Endothelial cell of umbilical vein (primary cell): ENCODE results near the gene GRM8. TPM values are rescaled to one million over a fixed set of nuclear protein-coding genes. Genes with fewer than 3 reads are reported as not detected.

Experiments
- BruUV-seq: library from RNA; stranded (reverse); fragments of 400-500 nt; replicated peaks from 2 replicates; lab custom pipeline; 2021; lab: Mats Ljungman, UMichigan
- CTCF ChIA-PET: fragments of 300-600, 350-600 bp; sonication (Branson Sonifier 250); formaldehyde crosslinking; loops from one replicate; lab custom pipeline; 2021; ENCODE audit warnings: antibody characterized with exemption, inconsistent platforms; lab: Charles Lee
- POLR2A ChIA-PET: fragments of 300-600, 350-600 bp; sonication (Branson Sonifier 250); formaldehyde crosslinking; loops from one replicate; lab custom pipeline; 2021; ENCODE audit warnings: antibody characterized with exemption, inconsistent platforms; lab: Charles Lee
- DNase-seq: peaks from one replicate; pipeline ENCODE4 v3.0.0-alpha.2; 2011; ENCODE audit warnings: low read depth, low spot score
- FAIRE-seq: peaks from 2 replicates; lab custom pipeline; 2011; peaks lifted over from hg19 to GRCh38; lab: Jason Lieb, UNC
- H2AFZ ChIP-seq: 2 replicates; pipeline ENCODE4 v1.6.0; 2012; ENCODE audit warnings: low read depth, low read length, control low read depth, inconsistent platforms
- H3K27ac ChIP-seq: 2 replicates; pipeline ENCODE4 v1.5.1; 2011; ENCODE audit warnings: low read depth, mild to moderate bottlenecking, control low read depth, low read length, moderate library complexity; ENCODE audit not compliant: insufficient read depth
- H3K27me3 ChIP-seq, 2 experiments: 2 replicates each; pipeline versions ENCODE4 v1.6.0 to v1.6.1; 2011; ENCODE audit warnings: low read length in 2 of 2, mixed read lengths in 1 of 2; ENCODE audit not compliant: control insufficient read depth in 2 of 2, insufficient read depth in 2 of 2
- H3K36me3 ChIP-seq, 2 experiments: 2 replicates in 1 of 2; 3 replicates in 1 of 2; pipeline ENCODE4 v1.5.1; 2011; ENCODE audit warnings: low read length in 2 of 2, mild to moderate bottlenecking in 1 of 2, moderate library complexity in 1 of 2; ENCODE audit not compliant: control insufficient read depth in 2 of 2, insufficient read depth in 2 of 2; ENCODE audit errors: extremely low read depth in 1 of 2
- H3K4me1 ChIP-seq: 3 replicates; pipeline ENCODE4 v1.5.1; 2011; ENCODE audit warnings: mild to moderate bottlenecking, low read length; ENCODE audit not compliant: control insufficient read depth, insufficient read depth; ENCODE audit errors: extremely low read depth
- H3K4me2 ChIP-seq: 2 replicates; pipeline ENCODE4 v1.6.1; 2011; ENCODE audit warnings: low read length, control low read depth, mixed read lengths; ENCODE audit not compliant: insufficient read depth
- H3K4me3 ChIP-seq, 3 experiments: fragments of 200-600 bp in 1 of 3; sonication (generic), shearing (Covaris generic) in 1 of 3; replicated peaks in 1 of 3; 2 replicates each; pipeline ENCODE4 v1.5.1; 2011 to 2016; ENCODE audit warnings: control low read depth in 3 of 3, low read length in 3 of 3, mild to moderate bottlenecking in 2 of 3, inconsistent platforms in 1 of 3, low read depth in 1 of 3, moderate library complexity in 1 of 3; ENCODE audit not compliant: insufficient read depth in 1 of 3
- H3K79me2 ChIP-seq: 2 replicates; pipeline ENCODE4 v1.6.0; 2012; ENCODE audit warnings: low read length, inconsistent platforms; ENCODE audit not compliant: control insufficient read depth, insufficient read depth
- H3K9ac ChIP-seq: replicated peaks from 2 replicates; pipeline ENCODE3; 2011; ENCODE audit warnings: low read length, control low read depth; ENCODE audit not compliant: insufficient read depth; ENCODE audit errors: extremely low read depth
- H3K9me1 ChIP-seq: replicated peaks from 3 replicates; pipeline ENCODE4 v1.6.0; 2011; ENCODE audit warnings: mild to moderate bottlenecking, low read length; ENCODE audit not compliant: control insufficient read depth, insufficient read depth; ENCODE audit errors: extremely low read depth
- H3K9me3 ChIP-seq: replicated peaks from 2 replicates; pipeline ENCODE4 v1.5.1; 2012; ENCODE audit warnings: low read length, inconsistent platforms; ENCODE audit not compliant: control insufficient read depth, insufficient read depth
- H4K20me1 ChIP-seq: replicated peaks from 2 replicates; pipeline ENCODE3; 2011; ENCODE audit warnings: mild to moderate bottlenecking, low read length; ENCODE audit not compliant: control insufficient read depth, insufficient read depth; ENCODE audit errors: extremely low read depth
- EZH2 ChIP-seq: IDR thresholded peaks from 2 replicates; pipeline ENCODE4 v1.6.1; 2012; ENCODE audit warnings: borderline replicate concordance, low read depth, mild to moderate bottlenecking, moderate library complexity, low read length, inconsistent platforms; ENCODE audit not compliant: severe bottlenecking
- JUN ChIP-seq: IDR thresholded peaks from 2 replicates; pipeline ENCODE4 v1.6.1; 2011; ENCODE audit warnings: borderline replicate concordance, low read depth; ENCODE audit not compliant: insufficient read length, insufficient read depth
- POLR2A ChIP-seq: IDR thresholded peaks from 2 replicates; pipeline ENCODE4 v1.6.1; 2012; ENCODE audit warnings: low read depth, mild to moderate bottlenecking, control low read depth, low read length
- dilution Hi-C: fragments of 300-500 bp; cut with MboI; formaldehyde crosslinking; loops from one replicate; pipeline ENCODE4 v1.15.0; 2019; ENCODE audit warnings: low sequenced_read_pairs; ENCODE audit not compliant: extremely low pct_ligation_motif_present
- intact Hi-C: fragments of 100-400 bp; cut with micrococcal nuclease; formaldehyde crosslinking; loops from one replicate; pipeline ENCODE4 v1.10.0; 2022
- polyA plus RNA-seq, 4 experiments: library from polyadenylated mRNA; depleted of rRNA in 3 of 4; stranded (reverse) in 3 of 4; unstranded in 1 of 4; fragments of >200 nt; gene quantifications; 2 replicates each; pipeline versions ENCODE4 v1.2.1 to v1.2.3, GENCODE V29; 2011 to 2012; ENCODE audit warnings: missing spikeins in 1 of 4
- total RNA-seq: library from RNA; stranded (reverse); gene quantifications from 2 replicates; pipeline ENCODE4 v1.2.3, GENCODE V29; 2021
- TF ChIP-seq, protein P1 (sequence below), 2 donors: IDR thresholded peaks; 1 replicate in 1 of 2; 2 replicates in 1 of 2; pipeline ENCODE4 v1.5.1; 2011; ENCODE audit warnings: low read length in 2 of 2, mild to moderate bottlenecking in 2 of 2, moderate library complexity in 2 of 2, control low read depth in 1 of 2, inconsistent platforms in 1 of 2, low read depth in 1 of 2; ENCODE audit not compliant: insufficient read depth in 1 of 2; ENCODE audit errors: extremely low read depth in 1 of 2
- TF ChIP-seq, protein P2 (sequence below): IDR thresholded peaks from 2 replicates; pipeline ENCODE4 v1.6.1; 2011; ENCODE audit not compliant: insufficient read depth, insufficient read length

The GRM8 gene
- total and polyA plus RNA-seq, 2 donors (not counting 3 experiments of a cell fraction or from before 2014, with no cell fraction given) = not detected

DNA sequence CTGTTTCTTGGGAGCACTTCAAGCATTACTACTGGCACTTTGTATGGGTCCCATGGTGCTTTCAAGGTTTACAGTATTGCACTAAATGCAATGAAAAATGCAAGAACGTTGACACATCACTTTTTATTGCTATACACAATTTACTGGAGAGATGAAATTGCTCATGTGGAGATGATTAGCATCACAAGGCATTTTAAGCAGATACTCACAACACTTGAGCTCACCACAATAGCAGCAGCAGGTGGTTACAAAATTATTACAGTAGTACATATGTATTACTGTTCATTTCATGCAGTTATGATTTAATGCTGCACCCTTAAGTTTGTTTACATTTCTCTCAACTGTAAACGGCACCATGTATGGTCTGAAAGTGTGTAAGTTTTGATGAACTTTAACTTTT, 537.7 kb downstream of the GRM8 start:
- intact Hi-C loops (no loop called here), dilution Hi-C loops (no loop called here)
- no peaks in the 10 kb centered on the region for H3K9me1 ChIP-seq
- no peaks in the 10 kb centered on the region for H3K27me3 ChIP-seq
- no peaks in the 10 kb centered on the region for H3K4me1 ChIP-seq
- no peaks in the 10 kb centered on the region for H3K9me3 ChIP-seq
- FAIRE-seq (no peak), DNase-seq (no peak)
- H3K9ac ChIP-seq = no peak overlapping the region
- ChIA-PET CTCF (no interaction called here), POLR2A (no interaction called here)
- H2AFZ ChIP-seq = no peak overlapping the region
- H3K79me2 ChIP-seq = no peaks in the 10 kb centered on the region
- H3K27ac ChIP-seq = no peak overlapping the region
- no peaks in the 10 kb centered on the region for H4K20me1 ChIP-seq
- no peak overlapping the region for H3K4me3 ChIP-seq
- H3K4me2 ChIP-seq = no peak overlapping the region
- BruUV-seq = no TSS peak
- no peaks in the 10 kb centered on the region for H3K36me3 ChIP-seq
- TF ChIP-seq, protein P1, sequence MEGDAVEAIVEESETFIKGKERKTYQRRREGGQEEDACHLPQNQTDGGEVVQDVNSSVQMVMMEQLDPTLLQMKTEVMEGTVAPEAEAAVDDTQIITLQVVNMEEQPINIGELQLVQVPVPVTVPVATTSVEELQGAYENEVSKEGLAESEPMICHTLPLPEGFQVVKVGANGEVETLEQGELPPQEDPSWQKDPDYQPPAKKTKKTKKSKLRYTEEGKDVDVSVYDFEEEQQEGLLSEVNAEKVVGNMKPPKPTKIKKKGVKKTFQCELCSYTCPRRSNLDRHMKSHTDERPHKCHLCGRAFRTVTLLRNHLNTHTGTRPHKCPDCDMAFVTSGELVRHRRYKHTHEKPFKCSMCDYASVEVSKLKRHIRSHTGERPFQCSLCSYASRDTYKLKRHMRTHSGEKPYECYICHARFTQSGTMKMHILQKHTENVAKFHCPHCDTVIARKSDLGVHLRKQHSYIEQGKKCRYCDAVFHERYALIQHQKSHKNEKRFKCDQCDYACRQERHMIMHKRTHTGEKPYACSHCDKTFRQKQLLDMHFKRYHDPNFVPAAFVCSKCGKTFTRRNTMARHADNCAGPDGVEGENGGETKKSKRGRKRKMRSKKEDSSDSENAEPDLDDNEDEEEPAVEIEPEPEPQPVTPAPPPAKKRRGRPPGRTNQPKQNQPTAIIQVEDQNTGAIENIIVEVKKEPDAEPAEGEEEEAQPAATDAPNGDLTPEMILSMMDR (IDR thresholded peaks at IDR 0.05; ENCODE audit: extremely low read depth in 1 of 2, insufficient read depth in 1 of 2, low read depth in 1 of 2, low read length in 2 of 2) = no peak
- TF ChIP-seq, protein P2, sequence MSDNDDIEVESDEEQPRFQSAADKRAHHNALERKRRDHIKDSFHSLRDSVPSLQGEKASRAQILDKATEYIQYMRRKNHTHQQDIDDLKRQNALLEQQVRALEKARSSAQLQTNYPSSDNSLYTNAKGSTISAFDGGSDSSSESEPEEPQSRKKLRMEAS = no peak
- TF ChIP-seq JUN (no peak), EZH2 (no peak), POLR2A (no peak)
